HG03280 (cell line): ENCODE results near the gene TBXAS1.

Experiments used
- ATAC-seq: cut with Tn5 transposase; IDR thresholded peaks from one replicate; pipeline ENCODE4 v1.9.1; 2021; ENCODE audit warnings: mild to moderate bottlenecking, moderate library complexity; ENCODE audit not compliant: unreplicated experiment

TBXAS1 gene

DNA sequence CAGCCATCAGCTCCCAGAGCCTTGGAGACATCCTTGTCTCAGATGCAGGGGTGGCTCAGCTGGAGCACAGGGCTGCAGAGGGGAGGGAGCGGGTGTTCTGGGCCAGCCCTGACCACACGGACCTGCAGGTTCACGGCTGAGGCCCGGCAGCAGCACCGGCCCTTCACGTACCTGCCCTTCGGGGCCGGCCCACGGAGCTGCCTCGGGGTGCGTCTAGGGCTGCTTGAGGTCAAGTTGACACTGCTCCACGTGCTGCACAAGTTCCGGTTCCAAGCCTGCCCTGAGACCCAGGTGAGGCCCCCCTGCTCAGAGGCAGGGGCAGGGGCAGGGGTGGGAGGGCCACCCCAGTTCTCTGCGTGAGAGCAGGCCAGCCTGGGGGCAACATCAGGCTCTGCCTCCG is 188.5 kb downstream of the TBXAS1 start:
- ATAC-seq, result no peak

DNA sequence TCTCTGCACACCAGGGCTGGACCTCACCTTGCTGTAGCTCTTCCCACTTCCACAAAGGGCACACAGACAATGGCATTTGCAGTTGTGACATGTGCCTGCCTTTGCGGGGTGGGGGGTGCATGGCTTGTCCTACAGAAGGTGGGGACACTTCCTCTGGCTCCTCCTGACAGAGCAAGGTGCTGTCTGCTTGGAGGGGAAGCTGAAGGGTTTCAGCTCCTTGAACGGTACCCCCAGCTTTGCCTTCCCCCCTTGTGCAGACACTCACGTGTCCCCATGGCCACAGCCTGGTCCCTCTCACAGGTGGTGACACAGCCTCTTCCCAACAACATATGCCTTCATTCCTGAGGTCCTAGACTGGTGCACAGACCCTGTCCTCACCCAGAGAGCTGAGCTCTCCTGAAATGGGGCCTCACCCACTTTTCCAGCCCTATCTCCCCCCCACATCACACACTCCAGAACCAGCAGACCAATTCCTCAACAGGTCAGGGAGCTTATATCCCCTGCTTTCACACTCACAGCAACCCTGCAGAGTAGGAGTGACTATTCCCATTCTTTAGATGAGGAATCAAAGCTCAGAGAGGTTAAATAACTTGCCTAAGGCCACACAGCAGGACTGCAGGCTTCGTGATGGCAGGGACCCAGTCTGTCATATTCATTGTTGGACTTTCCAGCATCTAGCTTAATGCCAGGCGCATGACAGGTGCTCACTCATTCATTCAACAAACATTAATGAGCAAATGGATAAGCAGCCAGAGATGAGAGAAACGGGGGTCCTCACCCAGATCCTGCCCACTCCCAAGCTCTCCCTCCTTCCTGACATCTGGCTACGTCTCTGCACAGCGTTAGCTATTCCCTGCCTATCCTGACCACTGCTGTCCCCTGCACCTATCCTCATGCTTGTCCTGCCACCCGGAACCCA is 189.3 kb downstream of the TBXAS1 start:
- ATAC-seq, result no peak

DNA sequence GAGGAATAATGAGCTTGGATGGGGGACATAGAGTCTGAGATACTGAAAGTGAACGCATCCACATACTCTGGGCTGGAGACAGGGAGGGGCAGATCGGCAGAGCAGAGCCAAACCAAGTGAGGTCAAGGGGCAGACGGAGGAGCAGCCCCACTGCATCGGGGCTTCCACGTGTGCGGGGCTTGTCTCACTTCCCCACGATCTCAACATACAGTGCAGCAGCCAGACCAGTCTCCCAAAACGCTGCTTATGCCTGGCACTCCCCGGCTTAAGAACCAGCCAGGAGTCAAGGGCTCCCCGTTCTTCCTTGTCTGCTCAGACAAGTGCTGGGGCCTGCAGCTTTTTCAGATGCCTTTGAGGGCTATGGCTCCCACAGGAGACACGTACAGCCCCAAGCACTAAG is 190.1 kb downstream of the TBXAS1 start:
- ATAC-seq, result no peak

DNA sequence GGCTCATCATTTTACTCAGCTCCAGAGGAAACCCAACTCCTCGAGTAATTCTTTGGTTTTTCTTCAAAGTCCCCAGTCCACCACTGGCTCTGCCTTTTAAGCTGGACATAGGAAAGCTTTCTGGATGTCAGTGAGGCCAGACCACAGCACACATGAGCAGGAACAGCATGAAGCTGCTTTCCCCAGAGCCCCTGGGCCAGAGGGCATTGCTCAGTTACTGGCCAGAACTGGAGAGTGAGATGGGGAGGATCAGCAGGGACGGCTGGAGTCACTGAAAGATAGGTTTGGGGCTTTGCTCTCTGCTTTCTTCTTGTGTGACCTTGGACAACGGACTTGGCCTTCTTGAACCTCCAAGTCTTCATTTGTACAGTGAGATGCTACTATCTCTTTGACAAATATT is 190.5 kb downstream of the TBXAS1 start:
- no peak for ATAC-seq

DNA sequence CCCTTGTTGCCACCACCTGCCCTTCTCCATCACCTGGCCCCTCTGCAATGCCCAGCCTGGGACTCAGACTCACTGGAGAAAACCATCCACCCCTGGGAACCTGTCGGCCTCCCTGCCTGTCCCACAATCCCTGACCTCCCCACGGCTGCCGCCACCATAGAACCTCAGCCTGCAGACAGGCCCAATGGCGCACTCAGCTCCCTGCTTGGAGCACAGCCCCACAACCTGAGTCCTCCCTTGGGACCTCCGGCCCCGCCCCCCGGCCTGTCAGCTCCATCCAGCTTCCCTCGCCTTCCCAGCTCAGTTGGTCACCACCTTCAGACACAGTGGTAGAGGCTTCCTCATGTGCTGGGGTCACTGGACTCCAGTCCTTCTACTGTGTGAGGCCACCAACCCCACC is 192.5 kb downstream of the TBXAS1 start:
- ATAC-seq, result no peak

DNA sequence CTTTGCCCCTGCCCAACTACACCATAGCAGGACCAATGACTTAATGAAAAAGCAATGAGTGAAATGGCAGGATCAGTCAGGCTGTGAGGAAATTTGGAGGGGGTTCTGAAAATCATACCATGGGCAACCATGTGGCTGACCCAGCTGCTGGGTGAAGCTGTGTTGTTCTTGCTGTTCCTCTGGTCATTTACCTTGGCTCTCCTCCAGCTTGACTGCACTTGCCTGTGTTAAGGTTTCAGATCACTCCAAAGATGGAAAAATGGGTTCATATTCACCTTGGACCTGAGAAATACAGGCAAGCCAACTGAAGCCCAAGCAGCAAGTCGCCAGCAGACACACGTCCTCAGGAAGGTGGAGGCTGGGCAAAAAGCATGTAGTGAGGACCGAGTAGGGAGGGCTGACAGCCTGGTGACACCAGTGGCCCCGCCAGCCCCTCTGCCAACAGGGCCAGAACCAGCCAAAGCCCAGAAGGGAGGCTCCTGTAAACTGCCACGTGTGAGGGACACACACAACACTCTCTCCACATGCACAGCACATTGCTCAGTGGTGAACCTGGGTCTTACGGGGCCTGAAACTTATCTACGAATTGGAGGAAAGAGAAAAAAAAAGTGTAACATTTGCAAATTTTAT is 193.6 kb downstream of the TBXAS1 start:
- ATAC-seq, result no peak

DNA sequence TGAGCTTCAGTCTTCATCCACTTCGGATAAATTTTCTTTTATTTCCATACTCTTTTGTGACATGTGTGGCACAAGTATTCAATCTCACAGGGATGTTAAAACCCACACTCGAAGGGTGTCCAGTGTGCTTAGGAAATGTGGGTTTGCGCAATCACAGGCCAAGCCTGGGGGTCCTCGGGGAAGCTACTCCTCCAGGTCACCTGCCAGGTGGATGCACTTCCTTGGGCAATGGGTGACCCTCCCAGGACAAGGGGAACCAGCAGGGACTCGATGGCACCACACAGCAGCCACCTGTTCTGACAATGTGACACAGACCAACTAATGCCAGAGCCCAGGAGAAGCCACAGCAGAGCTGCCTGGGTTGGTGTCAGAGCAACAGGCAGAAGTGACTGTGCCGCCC is 194.7 kb downstream of the TBXAS1 start:
- no peak for ATAC-seq

DNA sequence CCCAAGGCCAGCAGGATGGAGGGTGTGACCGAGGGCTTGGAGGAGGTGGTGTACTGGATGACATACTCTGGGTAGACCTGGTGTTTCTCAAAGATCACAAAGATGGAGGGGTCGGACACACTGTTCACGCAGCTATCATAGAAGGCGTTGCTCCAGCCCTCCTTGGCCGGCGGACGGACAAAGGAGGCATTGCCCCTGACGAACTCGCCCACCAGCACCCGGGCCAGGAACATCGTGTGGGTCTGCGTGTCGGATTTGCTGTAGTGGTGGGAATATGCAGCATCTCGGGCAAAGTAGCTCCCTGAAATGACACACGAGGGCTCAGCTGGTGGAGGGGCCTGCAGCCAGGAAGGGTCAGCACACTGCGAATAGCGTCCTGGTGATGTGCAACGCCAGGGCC is 195.5 kb downstream of the TBXAS1 start:
- ATAC-seq, result no peak

DNA sequence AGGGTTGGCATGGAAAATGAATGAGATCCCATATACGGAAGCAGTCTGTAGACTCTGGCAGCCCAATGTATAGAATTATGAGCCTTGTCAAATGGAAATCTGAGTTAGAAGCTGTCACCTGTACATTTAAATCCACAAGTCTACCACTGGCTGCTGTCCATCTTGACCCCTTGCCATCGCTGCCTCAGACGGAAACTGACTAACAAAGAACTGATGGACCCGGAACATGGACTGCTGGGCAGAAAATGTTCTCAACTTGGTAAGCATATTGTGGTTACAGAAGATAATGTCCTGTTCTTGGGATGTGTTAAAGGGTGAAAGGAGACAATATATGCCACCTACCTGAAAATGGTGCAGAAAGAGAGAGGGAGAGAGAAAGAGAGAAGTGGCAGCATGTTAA is 196.2 kb downstream of the TBXAS1 start:
- no peak for ATAC-seq

DNA sequence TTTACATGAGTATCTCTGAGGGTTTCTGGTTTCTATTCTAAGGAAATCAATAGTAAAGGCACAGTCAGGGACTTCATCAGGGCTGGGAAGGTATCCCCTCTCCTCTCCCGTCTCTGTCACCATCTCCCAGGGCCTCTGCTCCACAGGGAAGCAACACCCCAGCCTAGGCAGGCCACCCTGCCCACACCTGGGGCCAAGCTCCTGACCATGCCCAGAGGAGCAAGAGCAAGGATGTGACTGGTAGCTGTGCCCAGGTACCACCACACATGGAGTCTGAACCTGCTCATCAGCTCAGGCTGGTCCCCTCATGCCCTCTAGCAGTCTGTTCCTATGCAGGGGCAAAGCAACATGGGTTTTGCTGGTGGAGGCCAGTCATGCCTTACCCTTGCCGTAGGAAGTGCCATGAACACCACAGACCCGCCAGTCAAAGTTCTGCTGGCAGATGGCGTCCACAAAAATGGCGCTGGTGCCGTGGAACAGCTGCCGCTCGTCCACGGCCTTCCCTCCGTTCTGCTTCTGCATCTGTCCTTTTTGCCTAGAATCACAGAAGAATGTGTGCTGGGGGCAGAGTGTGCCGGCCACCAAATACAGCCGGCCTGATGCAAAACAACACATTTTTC is 196.9 kb downstream of the TBXAS1 start:
- no peak for ATAC-seq

DNA sequence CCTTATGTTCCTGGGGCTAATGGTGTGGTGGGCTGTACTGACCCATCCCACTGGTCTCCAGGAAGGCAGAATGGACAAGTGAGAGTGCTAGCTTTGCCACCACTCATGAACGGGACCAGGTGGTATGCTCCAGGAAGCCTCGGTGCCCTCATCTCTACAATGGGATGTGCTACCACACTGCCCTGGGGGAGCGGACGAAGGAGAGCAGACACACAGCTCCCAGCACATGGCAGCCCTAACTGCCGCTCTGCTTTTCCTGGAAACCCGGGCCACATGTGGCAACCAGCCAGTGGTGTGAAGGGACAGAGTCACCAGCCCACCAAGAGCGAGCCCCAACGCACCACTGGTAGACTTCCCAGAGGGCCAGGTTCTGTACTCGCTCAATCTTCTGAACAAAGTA is 197.9 kb downstream of the TBXAS1 start:
- ATAC-seq, result no peak

DNA sequence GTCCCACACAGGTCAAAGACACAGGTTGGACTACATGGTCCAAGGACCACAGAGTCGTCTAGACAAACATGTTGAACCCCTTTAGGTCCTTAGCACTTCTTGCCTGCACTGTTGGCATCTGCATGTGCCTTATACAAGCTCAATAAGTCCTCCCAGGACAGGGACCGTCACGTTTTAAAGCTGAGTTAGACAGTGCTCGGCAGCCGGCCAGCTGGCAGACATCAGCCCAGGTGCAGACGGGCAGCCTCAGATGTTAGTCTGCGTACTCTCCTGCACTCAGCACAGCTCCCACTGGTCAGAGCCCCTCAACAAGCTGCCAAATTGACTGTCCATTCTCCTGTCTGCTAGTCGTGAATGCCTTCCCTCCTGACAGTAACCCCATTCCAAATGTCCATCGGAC is 198.8 kb downstream of the TBXAS1 start:
- no peak for ATAC-seq

DNA sequence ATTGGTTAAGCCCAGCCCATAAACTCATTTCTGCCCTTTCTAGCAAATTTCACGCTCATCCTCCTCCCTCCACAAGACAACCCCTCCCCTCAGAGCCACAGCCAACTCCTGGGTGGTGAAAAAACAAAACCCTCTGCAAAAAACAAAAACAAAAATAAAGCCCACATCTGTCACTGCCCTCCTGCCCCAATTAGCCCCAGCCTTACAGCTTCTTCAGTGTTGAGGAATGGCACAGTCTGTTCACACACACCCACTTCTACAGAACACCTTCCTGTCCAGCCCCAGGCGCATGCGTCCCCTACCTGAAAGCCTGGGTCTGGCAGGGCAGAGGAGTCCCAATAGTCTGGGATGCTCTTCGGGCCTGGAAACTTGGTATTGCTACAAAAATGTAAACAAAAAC is 199.2 kb downstream of the TBXAS1 start:
- no peak for ATAC-seq

DNA sequence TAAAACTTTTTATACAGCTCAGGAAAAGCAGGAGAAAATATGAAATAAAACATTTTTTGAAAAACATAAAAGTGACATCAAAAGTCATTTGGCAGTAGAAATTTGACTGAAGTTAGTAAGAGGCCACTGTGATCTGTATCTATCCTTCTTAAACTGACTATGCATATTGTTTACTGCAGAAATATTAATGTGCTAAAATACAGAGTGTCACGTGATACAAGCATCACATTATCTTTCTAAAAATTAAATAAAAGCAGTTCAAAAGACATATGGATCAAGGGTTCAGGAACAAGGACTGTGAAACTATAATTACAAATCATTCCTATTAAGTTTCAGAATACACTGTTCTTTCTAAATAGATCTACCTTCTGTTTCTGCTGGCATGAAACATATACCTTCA is 200.0 kb downstream of the TBXAS1 start:
- no peak for ATAC-seq

DNA sequence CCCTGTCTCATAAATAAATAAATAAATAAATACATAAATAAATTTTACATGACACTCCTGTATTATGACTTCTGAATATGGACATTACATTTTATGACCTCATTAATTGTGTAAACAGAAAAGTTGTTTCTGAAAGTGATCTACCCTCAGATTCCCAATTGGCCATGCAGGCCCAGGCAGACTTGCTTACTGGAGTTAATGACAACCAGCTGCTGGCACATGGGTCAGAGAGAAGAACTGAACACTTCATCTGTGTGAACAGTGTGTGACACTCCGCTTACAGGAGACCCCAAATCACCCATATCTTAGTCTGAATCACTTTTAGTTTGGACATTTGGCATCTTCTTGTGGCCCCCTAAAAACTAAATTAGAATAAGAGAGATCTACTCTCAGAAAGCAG is 202.3 kb downstream of the TBXAS1 start:
- no peak for ATAC-seq

DNA sequence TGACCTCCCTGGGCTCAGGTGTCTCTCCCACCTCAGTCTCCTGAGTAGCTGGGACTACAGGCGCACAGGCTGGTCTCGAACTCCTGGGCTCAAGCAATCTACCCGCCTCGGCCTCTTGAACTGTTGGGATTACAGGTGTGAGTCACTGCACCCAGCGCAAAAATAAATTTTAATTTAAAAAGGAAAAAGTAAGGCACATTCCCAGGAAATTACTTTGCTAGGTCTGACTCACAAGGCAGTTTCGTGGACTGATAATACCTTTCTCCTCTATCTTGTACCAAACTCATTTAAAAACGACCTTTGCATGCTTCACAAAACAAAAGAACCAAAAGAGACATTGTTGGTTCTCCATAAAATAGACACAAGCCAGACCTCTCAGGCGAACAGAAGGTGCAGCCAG is 204.0 kb downstream of the TBXAS1 start:
- no peak for ATAC-seq

DNA sequence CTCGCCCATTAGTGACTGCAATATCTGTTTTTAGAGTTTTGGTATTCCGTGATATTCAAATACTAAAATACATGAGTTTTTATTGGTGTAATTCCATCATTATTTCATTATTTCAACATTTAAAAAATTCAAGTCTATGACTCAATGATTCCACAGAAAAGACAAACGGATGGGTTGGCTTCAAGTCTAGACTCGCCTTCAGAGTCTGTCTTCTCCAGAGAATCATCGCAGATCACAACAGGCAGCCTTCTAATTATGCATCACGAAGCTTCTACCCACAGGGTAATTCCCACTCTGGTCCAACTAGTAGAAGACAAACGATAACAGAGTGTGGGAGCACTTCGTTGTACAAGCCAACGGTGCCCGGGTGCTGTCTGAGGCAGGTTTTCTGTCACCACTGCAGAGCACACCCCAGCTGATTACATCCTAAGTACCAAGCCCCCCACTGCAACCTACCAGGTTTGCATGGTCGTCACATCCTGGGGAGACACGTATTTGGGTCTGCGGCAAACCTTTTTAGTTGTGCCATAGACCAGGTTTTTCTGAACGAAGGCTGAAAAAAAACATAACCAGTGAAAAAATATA is 204.8 kb downstream of the TBXAS1 start:
- ATAC-seq, result no peak

DNA sequence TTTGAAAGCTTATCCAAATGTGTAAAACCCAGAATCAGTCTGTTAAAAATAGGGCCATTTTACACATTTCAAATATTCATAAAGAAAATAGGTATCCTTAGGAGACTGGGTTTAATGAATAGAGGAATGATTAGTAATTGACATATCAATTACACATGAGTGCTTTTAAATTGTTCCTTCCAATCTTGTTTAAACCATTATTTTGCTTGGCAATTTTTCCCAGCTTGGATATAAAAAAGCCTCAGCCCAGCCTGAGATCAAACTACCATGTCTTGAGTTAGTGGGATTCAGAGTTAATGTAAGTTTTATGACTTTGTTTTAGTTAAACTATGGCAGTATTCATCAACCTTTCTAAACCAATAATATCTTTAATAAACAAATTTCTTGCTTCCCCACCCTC is 205.4 kb downstream of the TBXAS1 start:
- no peak for ATAC-seq

DNA sequence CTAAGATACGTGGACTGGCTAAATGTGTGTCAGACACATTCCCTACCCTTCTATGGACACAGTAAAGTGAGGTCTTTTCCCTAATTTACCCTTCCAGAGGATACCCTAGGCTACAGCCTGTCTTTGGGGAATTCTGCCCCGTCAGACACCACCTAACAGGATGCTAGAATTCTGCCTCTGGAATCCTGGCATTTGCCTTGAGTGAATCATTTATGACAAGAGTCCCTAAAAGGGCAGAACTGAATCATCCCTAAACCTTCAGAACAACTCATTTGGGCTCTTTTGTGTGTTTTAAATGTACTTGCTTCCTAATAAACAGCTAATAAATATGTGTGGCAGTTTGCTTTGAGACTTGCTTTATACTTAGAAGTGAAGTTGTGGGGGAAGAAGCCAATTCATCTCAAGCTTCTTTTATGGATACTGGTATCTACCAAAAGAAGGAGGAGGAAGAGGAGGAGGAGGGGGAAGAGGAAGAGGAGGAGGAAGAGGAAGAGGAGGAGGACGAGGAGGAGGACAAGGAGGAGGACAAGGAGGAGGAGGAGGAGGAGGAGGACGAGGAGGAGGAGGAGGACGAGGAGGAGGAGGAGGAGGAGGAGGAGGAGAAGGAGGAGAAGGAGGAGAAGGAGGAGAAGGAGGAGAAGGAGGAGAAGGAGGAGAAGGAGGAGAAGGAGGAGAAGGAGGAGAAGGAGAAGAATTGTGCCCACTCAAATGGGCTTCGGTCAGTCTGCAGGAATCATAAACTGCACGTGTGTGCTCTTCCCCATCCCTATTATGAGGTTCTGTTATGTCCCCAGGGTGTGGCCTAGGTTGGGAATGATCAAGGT is 206.5 kb downstream of the TBXAS1 start:
- ATAC-seq, result no peak

DNA sequence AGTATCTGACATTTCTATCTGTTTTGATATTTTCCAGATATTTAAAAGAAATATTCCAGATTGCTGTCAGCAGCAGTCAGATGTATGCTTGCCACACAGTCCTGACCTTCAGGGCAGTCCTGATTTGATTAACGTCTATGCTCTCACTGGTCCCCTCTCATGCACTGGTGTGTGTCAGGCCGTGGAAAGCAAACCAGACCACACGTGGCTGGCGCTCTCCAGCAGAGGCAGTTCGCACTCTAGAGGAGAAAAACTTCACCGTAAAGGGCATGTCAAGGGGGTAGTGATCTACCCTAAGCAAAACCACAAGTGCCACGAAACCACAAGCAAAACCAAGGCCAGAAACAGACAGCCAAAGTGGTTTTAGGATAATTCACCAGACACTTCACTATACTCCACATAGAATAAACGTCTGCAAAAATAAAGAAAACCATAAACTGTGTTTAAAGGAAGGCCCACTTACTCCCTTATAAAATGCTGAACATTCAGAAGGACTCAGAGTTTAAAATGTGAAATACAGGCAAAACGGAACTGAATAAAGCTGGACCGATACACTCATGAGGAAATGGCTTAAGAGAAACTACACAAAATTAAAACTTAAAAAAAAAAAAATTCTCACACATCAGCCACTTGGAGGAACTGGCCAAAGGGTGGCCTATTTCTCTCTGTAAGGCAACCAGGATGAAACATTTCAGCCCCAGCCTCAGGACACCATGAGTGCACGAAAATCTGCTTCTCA is 207.3 kb downstream of the TBXAS1 start:
- ATAC-seq, result no peak
